ENCODE measurements around the gene RGS11.

GRCh38 chr16:322476-323143 lies 46.9 kb upstream of the RGS11 start:
- TF ChIP-seq CTCF (conservative IDR thresholded peaks at IDR 0.05 in 1 of 2, IDR thresholded peaks at IDR 0.05 in 1 of 2; ENCODE audit: low read depth in 1 of 2, low read length in 2 of 2) (no peak), EZH2 (IDR thresholded peaks at IDR 0.05; ENCODE audit: low read length, missing control alignments) (no peak)
